DMS53 treated with DMSO at 0.1 percent for 48 hours (cell line): ENCODE measurements around the gene PAFAH1B1.
"Not testable (repeated sequence)": the region's sequence is repeated elsewhere in the genome, so short reads cannot be mapped to it uniquely, and the experiment has no call there.

Experiments used
- DNase-seq: peaks from one replicate; lab custom pipeline; 2025; ENCODE audit not compliant: unreplicated experiment; lab: John Stamatoyannopoulos, UW

The PAFAH1B1 gene

DNA sequence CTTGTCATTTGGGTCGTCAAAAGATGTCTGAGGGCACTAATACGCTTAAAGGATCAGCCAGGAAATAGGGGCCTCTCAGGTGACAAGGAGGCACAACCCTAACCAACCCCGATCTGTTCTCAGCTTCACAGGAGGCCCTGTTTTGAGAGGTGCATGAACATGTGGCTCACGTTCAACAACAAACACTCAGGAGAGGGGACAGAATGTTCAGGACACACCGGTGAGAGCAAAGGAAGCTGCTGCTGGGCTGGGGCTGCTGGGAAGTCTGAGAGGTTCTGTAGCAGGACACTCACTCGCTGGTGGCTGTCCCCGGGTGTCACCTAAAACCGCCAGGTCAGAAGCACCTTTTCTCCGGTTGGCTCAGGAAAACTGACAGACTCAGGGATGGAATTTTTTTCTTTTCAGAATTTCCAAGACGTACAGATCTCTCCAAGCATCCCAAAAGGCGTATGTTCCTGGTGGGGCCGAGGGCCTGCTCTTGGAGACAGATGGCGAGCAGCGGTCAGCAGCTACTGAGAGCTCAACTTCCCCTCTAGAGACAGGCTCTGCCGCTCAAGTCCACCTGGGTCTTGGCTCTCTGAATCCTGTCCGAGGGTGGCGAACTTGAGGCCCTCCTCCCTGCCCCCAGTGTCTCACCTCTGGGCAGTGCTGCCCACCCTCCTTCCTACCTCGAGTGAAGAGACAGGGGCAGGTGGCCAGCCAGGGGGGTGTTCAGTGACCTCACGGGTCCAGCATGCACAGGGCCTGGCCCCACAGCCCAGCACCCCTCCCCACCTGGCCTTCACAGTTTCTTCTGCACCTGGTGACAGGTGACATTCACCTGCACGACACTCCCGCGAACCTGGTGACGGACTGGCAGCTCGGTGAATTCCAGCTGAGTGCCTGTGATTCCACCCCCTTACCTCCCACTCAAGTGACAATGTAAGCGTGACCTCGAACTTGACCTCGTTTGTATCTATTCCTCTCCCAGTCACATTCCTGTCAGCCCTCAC is 95.2 kb downstream of the PAFAH1B1 start:
- DNase-seq: peak; percentile 76

DNA sequence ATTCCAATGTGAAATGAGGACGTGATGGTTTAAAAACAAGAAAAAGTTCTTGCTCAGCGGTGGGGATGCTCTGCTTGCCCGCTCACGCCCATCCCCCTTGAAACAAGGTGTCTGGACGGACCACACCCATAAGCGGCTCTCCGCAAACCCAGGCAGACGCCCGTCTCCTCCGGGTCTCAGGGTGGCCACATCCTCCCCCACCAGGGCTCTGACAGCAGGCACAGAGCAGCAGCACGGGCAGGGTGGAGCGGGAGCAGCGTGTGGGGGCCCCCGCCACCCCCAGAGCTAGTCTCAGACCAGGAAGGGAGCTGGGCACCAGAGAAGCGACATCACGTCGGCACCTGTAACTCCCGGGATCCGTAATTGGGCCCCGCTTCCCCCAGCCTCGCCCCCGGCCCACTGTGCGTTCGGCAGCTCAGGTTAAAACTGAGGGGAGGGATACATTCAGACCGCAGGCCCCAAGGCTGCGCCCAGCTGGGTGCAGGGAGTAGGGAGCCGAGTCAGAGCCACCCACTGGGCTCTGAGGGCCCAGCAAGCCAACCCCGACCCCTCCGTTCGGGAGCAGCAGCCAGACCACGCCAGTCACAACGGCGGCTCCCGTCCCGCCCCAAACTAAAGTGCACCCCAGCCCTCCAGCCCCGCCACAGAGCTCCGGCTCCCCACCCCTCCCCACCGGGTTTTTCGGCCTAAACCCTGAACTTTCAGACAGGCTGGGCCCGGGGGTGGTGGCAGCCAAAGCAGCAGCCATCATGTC is 96.1 kb downstream of the PAFAH1B1 start:
- no peak for DNase-seq

DNA sequence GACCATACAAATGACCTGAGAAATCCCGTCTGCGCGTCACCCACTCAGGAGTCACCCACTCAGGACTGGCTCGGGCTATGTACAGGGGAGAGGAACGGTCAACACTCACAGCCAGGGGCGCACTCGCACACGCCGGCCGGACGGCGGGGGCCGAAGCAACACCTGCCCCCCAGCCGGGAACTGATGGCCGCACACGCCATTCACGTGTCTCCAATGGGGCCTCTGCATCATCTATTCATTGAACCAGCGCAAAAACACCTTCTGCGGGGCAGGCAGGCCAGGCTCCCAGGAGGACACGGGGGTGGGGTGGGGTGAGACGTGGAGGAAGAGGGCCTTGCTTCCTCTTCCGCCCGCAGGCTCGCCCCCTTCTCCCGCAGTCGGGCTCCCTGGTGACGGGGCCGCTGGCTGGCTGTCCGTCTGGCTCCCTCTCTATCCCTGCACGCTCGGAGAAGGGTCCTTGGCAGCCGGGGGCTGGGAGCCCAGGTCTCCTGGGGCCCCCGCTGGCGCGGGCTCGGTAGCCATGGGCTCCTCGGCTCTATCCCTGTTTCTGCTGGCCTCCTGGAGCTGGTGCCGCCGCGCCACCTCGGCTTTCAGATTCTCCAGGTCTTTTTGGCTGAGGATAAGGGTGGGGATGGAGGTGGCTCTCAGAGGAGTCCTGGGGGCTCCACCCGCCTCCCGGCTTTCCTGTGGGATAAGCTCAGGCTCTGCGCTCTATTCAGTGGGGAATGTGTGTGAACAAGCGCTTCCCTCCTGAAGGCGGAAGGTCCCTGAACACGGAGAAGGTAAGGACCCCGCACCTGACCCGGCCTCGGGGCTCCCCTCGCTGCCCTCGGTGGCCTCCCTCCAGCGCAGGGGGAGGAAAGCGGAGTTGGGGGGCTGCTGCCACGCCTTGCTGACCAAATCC is 97.0 kb downstream of the PAFAH1B1 start:
- no peak for DNase-seq

DNA sequence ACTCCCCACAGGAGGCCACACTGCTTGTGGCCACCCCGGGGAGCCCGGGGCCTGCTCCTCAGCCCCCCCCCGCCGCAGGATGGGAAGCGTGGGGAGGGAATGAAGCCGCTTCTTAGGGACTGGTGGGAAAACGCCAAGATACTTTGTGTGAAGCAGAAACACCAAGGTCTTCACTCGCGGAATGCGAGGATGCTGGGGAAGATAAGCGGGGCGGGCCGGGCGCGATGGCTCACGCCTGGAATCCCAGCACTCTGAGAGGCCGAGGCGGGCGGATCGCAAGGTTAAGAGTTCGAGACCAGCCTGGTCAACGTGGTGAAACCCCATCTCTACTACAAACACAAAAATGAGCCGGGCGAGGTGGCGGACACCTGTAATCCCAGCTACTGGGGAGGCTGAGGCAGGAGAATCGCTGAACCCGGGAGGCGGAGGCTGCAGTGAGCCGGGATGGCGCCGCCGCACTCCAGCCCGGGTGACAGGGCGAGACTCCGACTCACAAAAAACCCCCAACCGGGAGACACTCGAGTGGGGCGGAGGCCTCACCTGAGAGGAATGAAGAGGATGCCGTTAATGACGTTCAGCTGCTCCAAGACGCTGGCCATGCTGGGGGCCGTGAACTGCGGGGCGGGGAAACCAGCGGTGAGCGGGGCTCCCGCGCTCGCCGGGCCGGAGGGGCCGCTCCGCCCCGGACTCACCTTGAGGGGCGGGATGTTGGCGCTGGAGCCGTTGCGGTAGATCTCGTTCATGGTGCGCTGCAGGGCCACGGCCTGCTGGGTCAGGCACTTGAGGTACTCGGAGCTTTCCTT is 97.8 kb downstream of the PAFAH1B1 start:
- no peak for DNase-seq

DNA sequence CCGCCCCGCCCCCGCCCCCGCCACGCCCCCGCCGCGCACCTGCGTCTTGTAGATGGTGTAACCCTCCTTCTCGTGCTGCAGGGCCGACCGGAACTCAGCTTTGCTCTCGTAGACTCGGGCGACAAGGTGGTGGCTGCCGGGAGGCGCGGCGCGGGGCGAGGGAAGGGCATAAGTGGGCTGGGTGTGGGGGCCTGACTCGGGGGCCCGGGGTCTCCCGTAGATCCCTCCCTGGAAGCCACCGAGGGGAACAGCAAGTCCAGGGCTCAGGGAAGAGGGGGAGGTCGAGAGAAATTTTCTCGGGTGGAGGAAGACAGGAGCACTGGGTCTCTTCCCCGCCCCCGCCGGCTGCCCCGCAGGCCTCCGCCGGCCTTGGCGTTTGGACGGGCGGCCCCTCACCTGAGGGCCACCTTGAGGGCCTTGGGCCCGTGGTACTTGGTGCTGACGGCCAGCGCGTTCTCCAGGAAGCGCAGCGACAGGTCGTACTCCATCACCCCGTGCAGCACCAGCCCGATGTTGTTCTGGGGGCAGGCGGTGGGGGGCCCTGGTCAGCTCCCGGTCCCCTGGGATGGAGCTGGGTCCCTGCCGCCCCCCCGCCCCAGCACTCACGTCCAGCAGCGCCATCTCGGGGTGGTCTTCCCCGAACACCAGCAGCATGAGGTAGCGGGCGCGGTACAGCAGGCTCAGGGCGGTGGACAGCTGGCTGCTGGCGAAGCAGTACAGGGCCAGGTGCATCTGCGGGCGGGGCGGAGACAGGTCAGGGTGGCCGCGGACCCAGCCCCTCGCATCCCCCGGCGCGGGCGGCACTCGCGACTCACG is 98.7 kb downstream of the PAFAH1B1 start:
- no peak for DNase-seq

DNA sequence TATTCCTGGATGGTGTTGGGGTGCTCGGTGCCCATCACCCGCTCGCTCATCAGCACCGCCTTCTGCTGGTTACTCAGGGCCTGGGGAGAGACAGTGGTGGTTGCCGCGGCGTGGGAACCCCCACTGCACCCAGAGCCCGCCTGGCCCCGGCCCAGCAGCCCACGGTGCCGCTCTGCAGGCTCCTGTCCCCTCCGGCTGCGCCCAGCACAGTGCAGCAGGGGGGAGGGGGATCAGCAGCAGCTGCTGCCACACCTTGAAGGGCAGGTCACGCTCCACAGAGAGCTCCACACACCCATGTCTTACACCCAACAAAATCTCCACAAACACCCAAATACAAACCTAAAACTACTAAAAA is 99.3 kb downstream of the PAFAH1B1 start:
- no peak for DNase-seq

DNA sequence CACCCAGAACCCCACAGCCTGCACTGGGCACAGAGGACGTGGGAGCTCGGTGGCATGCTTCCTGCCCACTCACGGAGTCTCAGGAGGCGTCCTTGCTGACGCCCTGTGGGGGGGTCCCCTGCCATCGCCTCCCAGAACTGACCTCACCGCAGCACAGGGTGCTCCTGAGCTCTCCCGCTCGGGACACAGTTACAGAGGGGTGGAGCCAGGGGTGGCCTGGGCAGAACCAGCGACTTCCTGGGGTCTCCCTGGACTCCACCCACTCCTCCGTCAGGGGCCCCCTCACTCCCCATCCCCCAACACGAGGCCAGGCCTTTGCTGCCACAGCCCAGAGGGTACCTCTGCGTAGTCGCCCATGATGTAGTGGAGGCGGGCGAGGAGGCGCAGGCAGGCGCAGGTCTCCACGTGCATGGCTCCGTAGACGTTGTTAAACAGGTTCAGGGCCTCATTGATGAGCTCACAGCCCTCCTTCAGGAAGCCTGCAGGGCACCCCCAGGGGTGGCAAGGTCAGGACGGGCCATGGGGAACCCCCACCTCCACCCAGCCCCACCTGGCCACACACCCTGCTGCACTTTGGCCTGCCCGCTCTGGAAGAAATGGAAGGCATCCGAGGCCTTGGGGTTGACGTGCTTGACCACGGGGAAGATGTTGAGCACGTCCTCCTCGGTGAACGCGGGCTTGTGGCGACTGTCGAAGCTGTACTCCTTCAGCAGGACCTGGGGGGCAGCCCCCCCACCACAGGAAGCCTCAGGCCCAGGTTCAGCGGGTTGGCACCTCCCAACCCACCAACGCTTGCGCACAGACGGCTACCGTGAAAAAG is 100.3 kb downstream of the PAFAH1B1 start:
- DNase-seq: no peak

DNA sequence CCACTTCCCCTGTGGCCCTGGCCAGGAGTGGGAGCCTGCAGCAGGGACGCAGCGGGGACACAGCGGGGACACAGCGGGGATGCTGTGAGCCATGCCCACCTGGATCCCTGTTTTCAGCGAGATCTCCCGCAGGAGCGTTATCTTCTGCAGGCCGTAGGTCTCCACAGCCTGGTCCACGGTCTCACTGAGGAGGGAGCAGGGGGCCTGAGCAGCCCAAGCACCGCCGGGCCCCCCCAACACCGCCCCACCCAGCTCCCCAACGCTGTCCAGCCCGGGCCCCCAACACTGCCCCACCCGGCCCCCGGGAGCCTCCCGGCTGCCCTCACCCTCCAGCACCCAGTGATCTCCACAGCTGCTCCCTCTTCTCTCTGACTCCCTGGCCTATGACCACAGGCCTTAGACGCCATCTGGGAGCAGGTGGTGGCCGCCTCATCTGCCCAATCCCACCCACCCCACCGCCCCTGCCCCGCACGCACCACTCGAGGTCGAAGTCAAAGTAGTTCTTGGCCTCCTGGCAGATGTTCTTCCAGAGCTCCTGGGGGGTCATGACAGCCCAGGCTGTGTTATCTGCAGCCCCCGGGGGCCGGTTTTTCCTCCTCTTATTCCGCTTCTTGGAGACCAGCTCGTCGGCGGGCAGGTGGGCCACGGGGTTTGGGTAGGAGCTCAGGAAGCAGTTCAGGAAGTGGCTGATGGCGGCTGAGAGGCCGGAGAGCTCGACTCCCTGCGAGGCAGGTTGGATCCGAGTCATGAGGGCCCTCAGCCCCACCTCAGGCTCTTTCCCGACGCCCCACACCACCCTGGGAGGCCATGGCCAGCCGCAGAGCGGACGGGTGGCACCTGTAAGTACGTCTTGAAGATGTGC is 101.2 kb downstream of the PAFAH1B1 start:
- DNase-seq: no peak

DNA sequence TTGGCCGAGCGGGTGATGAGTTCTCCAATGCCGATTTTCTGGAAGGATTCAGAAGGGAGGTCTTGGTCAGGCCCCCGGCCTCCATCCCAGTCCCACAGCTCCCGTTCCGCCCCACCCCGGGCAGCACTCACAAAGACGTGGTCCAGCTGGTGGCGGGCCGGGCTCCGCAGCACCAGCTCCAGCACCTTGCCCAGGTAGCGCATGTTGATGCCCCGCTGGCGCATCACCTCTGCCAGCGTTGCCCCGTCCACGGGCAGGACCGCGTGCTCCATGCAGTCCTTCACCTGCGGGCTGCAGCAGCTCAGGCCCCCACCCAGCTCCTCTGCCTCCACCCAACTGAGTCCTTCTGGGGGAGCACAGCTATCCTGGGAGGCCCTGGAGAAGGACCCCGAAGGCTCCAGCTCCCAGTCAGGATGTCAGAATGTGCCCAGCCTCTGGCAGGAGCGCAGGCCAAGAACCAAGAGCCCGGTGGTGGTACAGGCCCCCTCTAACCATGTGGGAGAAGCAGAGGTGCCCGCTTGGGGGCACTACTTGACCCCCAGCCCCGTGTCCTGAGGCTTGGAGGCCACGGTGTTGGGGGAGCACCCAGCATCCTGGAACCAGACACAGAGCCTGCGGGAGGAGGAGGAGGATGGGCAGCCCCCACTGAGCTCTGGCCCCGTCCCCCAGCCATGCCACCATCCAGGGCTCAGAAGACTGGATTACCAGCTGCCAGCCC is 101.9 kb downstream of the PAFAH1B1 start:
- DNase-seq: no peak

DNA sequence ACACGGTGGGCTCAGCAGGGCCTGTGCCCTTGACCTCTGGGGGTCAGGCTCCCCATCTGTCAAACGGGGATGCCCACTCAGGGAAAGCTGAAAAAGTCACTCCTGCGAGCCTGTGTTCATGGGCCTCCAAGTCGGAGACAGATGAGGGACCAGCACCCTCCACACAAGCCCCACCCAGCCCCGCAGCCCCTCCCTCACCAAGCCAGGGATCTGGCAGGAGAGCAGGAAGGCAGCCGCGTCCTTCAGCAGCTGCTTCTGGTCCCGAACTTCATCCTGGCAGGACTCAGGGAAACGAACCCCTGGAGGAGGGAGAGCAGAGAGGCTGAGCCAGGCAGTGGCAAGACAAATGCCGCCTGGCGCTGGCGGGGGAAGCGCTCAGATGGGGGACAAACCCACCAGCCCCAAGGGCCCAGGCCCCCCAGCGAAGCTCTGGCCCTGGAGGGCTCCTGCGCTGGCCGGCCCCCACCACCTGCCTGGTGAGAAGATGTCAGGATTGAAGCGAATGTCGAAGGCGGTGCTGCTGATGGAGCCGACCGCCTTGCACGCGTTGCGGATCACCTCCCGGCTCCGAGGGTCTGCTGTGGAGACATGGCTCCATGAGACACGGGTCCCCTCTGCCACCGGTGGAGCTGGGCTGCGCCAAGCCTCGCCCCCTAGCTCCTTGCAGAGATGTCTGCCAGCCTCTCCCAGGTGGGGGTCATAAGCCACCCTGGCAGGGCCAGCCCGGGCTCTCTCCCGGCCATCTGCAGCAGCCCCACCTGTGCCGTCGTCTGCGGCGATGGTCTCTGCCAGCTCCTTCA is 102.7 kb downstream of the PAFAH1B1 start:
- DNase-seq: no peak

DNA sequence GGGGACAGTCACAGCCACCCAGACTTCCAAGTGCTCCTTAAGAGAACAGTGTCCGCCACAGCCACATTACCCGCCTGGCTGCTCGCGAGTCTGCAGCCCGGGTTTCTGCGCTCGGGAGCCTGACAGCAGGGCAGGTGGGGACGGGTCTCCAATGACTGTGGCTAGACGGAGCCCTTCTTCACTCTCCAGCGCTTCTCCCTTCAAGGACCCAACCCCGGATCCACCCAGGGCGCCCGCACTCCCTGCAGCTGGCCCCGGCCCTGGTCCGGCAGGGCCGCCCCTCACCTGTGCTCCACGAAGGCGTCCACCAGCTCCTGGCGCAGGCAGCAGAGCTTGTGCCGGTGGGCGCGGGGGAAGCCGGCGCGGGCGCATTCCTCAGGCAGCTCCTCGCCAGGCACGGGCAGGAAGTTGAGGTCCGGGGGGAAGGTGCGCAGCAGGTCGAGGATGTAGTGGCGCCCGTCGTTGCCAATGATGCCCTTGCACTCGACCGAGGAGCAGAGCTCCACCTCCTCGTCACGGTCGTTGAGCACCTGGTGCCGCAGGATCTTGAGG is 104.2 kb downstream of the PAFAH1B1 start:
- no peak for DNase-seq

DNA sequence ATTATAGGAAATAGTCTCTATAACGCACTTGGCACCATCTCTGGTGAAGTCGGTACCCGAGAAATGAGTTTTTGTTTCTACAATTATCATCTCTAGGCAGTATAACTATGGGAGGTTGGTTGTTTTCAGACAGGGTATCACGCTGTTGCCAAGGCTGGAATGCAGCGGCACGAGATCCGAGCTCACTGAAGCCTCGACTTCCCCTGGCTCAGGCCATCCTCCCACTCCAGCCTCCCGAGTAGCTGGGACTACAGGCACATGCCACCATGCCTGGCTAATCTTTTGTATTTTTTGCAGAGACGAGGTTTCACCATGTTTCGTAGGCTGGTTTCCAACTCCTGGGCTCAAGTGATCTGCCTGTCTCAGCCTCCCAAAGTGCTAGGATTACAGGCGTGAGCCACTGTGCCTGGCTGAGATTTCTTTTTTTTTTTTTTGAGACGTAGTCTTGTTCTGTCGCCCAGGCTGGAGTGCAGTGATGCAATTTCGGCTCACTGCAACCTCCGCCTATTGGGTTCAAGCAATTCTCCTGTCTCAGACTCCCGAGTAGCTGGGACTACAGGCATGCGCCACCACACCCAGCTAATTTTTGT is 105.9 kb downstream of the PAFAH1B1 start:
- not testable (repeated sequence) for DNase-seq

DNA sequence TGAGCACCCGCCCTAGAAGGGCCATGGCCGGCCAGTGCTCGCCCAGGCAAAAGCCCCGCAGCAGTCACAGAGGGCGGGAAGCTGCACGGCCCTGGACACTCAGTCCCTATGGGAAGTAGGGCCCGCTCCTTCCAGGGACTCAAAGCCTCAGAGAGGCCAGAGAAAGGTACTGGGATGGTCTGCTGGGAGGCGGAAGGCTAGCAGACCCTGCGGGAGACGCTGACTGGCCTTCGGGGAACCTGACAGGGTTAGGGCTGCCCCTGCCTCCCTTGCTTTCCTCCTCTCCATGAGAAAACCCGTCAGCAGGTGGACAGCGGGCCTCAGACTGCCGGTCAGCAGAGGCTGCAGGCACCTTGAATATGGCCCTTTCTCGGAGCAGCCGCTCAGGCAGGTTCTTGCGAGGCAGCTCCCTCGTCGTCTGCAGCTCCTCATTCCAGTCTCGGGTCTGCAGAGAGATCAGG is 106.6 kb downstream of the PAFAH1B1 start:
- DNase-seq: no peak

DNA sequence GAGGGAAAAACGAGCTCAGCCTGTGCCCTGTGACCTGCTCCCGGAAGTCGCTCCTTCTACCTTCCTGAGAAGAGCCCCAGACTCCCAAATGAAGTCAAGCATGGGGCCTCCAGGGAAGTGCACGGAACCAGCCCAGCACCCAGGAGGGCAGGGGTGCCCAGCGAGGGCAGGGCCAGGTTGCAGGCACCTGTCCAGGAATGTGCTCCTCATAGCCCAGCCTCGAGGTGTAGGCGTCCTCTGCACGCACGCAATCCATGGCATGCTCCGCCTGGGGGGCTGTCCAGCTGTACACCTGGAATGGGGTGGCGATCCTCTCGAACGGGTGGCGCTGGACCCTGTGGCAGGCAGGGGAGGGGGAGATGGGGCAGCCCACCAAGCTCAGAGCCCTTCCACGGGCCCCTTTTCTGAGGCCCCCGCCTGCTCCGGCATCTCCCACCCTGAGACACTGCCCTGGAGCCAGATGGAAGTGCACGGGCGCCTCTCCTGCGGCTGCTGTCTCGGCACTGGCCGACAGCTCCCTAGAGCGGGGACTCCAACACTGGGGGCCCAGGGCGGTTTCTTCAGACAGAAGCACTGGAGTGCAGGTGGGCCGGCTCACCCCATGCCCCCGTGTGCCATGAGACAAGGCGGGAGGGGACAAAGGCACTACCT is 107.2 kb downstream of the PAFAH1B1 start:
- DNase-seq: peak; percentile 98
